Lower leg skin (tissue), 3 donors: ENCODE measurements around the gene GRID2.

Source experiments
- POLR2A ChIP-seq, 2 donors: fragments of 450-650 bp; IDR thresholded peaks; one replicate each; pipeline ENCODE4 v1.6.1; 2016 to 2017; ENCODE audit warnings: antibody characterized with exemption in 2 of 2, mild to moderate bottlenecking in 1 of 2, moderate library complexity in 1 of 2
- TF ChIP-seq, protein P1 (sequence below), 3 donors: fragments of 450-650 bp; IDR thresholded peaks; one replicate each; pipeline ENCODE4 v1.5.1; 2016; ENCODE audit warnings: antibody characterized with exemption in 3 of 3, mild to moderate bottlenecking in 3 of 3, moderate library complexity in 2 of 3

GRCh38 chr4:92962831-92963230, 659.1 kb downstream of the GRID2 start:
- TF ChIP-seq, protein P1, sequence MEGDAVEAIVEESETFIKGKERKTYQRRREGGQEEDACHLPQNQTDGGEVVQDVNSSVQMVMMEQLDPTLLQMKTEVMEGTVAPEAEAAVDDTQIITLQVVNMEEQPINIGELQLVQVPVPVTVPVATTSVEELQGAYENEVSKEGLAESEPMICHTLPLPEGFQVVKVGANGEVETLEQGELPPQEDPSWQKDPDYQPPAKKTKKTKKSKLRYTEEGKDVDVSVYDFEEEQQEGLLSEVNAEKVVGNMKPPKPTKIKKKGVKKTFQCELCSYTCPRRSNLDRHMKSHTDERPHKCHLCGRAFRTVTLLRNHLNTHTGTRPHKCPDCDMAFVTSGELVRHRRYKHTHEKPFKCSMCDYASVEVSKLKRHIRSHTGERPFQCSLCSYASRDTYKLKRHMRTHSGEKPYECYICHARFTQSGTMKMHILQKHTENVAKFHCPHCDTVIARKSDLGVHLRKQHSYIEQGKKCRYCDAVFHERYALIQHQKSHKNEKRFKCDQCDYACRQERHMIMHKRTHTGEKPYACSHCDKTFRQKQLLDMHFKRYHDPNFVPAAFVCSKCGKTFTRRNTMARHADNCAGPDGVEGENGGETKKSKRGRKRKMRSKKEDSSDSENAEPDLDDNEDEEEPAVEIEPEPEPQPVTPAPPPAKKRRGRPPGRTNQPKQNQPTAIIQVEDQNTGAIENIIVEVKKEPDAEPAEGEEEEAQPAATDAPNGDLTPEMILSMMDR (IDR thresholded peaks at IDR 0.05) = no peak
- no peak for TF ChIP-seq POLR2A (IDR thresholded peaks at IDR 0.05)
